Measurements from ENCODE around the gene IFNA13. TPM values are rescaled to one million over a fixed set of nuclear protein-coding genes. Genes with fewer than 3 reads are reported as not detected.

The IFNA13 gene
- total RNA-seq, 2 donors from 2014 or later = not detected

DNA sequence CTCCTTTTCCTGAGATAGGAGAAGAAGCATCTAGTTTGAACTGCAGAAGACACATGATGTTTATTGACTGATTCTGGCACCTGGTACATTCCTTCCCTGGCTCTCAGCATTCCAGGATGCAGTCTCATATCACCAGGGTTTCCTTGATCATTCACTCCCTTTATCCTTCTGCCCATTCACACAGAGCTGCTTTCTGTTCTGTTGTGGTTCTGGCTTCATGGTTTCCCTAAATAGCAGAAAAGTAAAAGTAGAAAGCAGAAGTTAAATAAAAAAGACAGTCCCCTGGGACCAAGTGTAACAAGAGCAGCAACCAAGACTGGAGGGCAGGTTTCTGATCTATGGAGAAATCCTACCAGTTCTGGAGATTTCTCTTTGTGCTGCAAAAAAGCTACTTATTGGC lies 44.2 kb upstream of the IFNA13 start:
- no peaks in the 10 kb centered on the region for H3K36me3 ChIP-seq
- H3K27me3 ChIP-seq = no peaks in the 10 kb centered on the region
- no peak overlapping the region for H3K9ac ChIP-seq (ENCODE audit: low read depth in 2 of 2, low read length in 2 of 2)
- H3K9me3 ChIP-seq = no peaks in the 10 kb centered on the region
- no peaks in the 10 kb centered on the region for H3K4me1 ChIP-seq
- intact Hi-C loops (cut with DNase I) = no loop called here
- no peak for DNase-seq
- no peak for TF ChIP-seq CTCF (IDR thresholded peaks at IDR 0.05)
- H3K27ac ChIP-seq = no peak overlapping the region
- H3K4me3 ChIP-seq = no peak overlapping the region

DNA sequence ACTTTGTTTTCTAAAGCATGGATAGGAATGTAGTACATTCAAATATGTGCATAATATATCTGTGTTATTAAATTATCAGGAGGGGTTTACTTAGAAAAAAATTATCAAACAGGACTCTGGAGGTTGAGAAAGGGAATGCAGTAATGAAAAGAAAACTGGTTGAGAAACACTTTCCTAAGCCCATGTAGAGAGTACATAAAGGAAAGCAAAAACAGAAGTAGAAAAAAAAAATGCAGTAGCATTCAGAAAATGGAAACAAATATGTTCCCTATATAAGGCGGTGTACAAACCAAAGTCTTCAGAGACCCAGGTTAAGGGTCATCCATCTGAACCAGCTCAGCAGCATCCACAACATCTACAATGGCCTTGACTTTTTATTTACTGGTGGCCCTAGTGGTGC lies 41.0 kb upstream of the IFNA13 start, which contains the start of gene IFNA8:
TSS of gene IFNA8 (plus strand) at position 301 of the 400 bp plus-strand sequence. CDS start at position 361, 60 bp downstream.
- no peaks in the 10 kb centered on the region for H3K27me3 ChIP-seq
- no peak for TF ChIP-seq CTCF (IDR thresholded peaks at IDR 0.05)
- intact Hi-C loops (cut with DNase I) = no loop called here
- no peaks in the 10 kb centered on the region for H3K9me3 ChIP-seq
- H3K27ac ChIP-seq = no peak within 1 kb of the TSS
- no peak for DNase-seq
- no peak within 1 kb of the TSS for H3K9ac ChIP-seq (ENCODE audit: low read depth in 2 of 2, low read length in 2 of 2)
- H3K4me3 ChIP-seq = no peak within 1 kb of the TSS
- H3K4me1 ChIP-seq = no peaks in the 10 kb centered on the region
- H3K36me3 ChIP-seq = no peaks in the 10 kb centered on the region

GRCh38 chr9:21404146-21404545 lies 36.3 kb upstream of the IFNA13 start:
- Histone ChIP-seq H3K9ac (ENCODE audit: low read depth in 2 of 2, low read length in 2 of 2) (no peak overlapping the region), H3K4me3 (no peak overlapping the region), H3K27me3 (peaks cover 7% of the 10 kb centered on the region), H3K36me3 (no peaks in the 10 kb centered on the region), H3K9me3 (no peaks in the 10 kb centered on the region), H3K27ac (no peak overlapping the region), H3K4me1 (no peaks in the 10 kb centered on the region)
- intact Hi-C loops (cut with DNase I) = no loop called here
- TF ChIP-seq CTCF (IDR thresholded peaks at IDR 0.05) = no peak
- no peak for DNase-seq

DNA sequence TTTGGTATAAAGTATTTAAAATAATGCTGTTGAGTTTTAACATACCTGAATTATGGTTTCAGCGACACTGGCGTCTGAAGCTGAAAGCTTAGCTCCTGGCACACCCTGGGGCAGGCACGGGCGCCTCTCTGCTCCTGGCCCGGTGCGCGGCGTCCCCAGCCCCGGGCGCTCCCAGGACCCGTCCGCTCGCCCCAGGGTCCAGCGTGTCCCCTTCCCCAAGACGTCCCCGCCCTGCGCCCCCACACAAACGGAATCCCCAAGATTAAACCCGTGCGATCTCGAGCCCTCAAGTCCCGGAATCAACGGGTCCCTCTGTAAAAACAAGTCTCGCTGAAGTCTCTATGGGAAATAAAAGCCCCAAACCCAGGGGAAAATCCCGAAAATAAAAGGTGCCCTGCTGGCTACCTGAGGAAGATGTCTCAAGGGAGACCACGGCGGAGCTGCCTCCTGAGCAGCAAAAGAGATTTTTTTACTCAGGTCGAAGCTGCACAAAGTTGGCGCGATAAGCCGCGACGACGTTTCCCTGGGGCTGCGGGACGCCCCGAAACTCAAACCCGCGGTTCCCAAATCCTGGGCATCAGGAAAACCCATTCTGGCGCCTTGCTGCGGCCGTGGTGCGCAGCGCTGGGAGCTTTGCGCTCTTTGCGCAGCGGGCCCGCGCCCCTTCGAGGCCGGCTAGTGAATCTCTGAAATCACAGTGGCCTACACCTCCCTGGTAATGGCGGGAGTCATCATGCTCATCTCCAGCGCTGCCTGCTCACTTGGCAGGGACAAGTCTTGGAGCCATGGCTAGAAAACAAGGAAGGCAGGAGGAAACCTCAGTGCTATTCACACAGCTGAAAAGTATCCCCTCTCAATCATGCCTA lies 34.8 kb upstream of the IFNA13 start:
- no peaks in the 10 kb centered on the region for H3K9me3 ChIP-seq
- H3K4me3 ChIP-seq = peak overlapping the region; percentile 21
- intact Hi-C loops (cut with DNase I) = no loop called here

DNA sequence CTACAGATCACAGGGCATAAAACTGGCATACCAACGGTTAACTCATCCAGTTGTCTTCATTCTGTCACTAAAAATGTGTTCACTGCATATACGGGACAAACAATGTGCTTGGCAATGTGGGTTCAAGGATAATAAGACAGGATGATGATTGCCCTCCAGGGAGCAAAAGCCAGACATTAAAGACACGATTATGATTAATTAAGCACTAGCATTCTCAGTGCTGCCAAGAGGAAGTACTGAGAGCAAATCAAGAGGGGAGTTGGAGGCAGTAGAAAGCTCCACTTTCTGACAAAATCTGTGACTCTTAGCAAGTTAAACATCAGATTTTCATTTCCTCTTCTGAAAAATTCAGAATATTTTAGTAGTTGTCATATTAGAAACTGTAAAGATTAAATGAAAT lies 32.1 kb upstream of the IFNA13 start:
- no peak for TF ChIP-seq CTCF (IDR thresholded peaks at IDR 0.05)
- peaks cover 7% of the 10 kb centered on the region for H3K27me3 ChIP-seq
- H3K36me3 ChIP-seq = no peaks in the 10 kb centered on the region
- no peaks in the 10 kb centered on the region for H3K9me3 ChIP-seq
- no peak overlapping the region for H3K27ac ChIP-seq
- H3K9ac ChIP-seq (ENCODE audit: low read depth in 2 of 2, low read length in 2 of 2) = no peak overlapping the region
- no peak overlapping the region for H3K4me3 ChIP-seq
- intact Hi-C loops (cut with DNase I) = loop anchor here (5.0 kb wide), 1 partner anchor 78 kb away; no protein-coding TSS in a partner anchor
- H3K4me1 ChIP-seq = no peaks in the 10 kb centered on the region
- no peak for DNase-seq

More for the DNA sequence above, 34.8 kb upstream of the IFNA13 start:
- no peak for TF ChIP-seq CTCF (IDR thresholded peaks at IDR 0.05)
- Histone ChIP-seq H3K27ac (no peak overlapping the region), H3K4me1 (no peaks in the 10 kb centered on the region), H3K36me3 (no peaks in the 10 kb centered on the region), H3K27me3 (peaks cover 7% of the 10 kb centered on the region), H3K9ac (ENCODE audit: low read depth in 2 of 2, low read length in 2 of 2) (no peak overlapping the region)
- DNase-seq = no peak
